NCI-H446 (cell line): ENCODE results near the gene APLNR.
A peak's percentile ranks its signal among the peaks of the same experiment; 100 is the strongest.
"Not testable (repeated sequence)": the region's sequence is repeated elsewhere in the genome, so short reads cannot be mapped to it uniquely, and the experiment has no call there.

Experiments used
- DNase-seq, 2 experiments: peaks; one replicate each; lab custom pipeline; 2025; lab: John Stamatoyannopoulos, UW

APLNR gene

GRCh38 chr11:57237204-57237681, at the start of gene APLNR:
Gene APLNR (minus strand): TSS chr11:57237250. CDS start chr11:57237004, 246 bp downstream.
- DNase-seq = no peak

GRCh38 chr11:57283231-57283990, 46.4 kb upstream of the APLNR start:
- no peak for DNase-seq

GRCh38 chr11:57281546-57281945, 44.5 kb upstream of the APLNR start:
- not testable (repeated sequence) for DNase-seq

GRCh38 chr11:57279116-57279515, 42.1 kb upstream of the APLNR start:
- no peak for DNase-seq

- no peak for DNase-seq
Observed at GRCh38 chr11:57278721-57279095, 41.7 kb upstream of the APLNR start.

- peak; percentile 71 to 83 for DNase-seq
Observed at GRCh38 chr11:57277845-57278720, 41.0 kb upstream of the APLNR start.

- DNase-seq = no peak
Observed at GRCh38 chr11:57276971-57277675, 40.1 kb upstream of the APLNR start.

GRCh38 chr11:57276169-57276970, 39.3 kb upstream of the APLNR start:
- no peak for DNase-seq

- DNase-seq = no peak
Observed at GRCh38 chr11:57275582-57275981, 38.5 kb upstream of the APLNR start.

GRCh38 chr11:57274904-57275498, 38.0 kb upstream of the APLNR start:
- no peak for DNase-seq

- no peak for DNase-seq
Observed at GRCh38 chr11:57273448-57274058, 36.5 kb upstream of the APLNR start.

GRCh38 chr11:57269571-57270021, 32.5 kb upstream of the APLNR start:
- peak; percentile 32 to 75 for DNase-seq

GRCh38 chr11:57266157-57266556, 29.1 kb upstream of the APLNR start:
- no peak for DNase-seq

- no peak for DNase-seq
Observed at GRCh38 chr11:57263351-57263750, 26.3 kb upstream of the APLNR start.

GRCh38 chr11:57262157-57262556, 25.1 kb upstream of the APLNR start:
- no peak for DNase-seq

GRCh38 chr11:57260937-57261783, 24.1 kb upstream of the APLNR start:
- no peak for DNase-seq

GRCh38 chr11:57256119-57256518, 19.1 kb upstream of the APLNR start:
- DNase-seq = no peak

- no peak for DNase-seq
Observed at GRCh38 chr11:57255618-57256017, 18.6 kb upstream of the APLNR start.

- DNase-seq = no peak
Observed at GRCh38 chr11:57254631-57255030, 17.6 kb upstream of the APLNR start.
